ENCODE results near the gene PPP4R3B. TPM values are rescaled to one million over a fixed set of nuclear protein-coding genes. Genes with fewer than 3 reads are reported as not detected.

The PPP4R3B gene
- total and polyA plus RNA-seq, 2 of the 4 experiments (the other 2 are of a cell fraction) = 11.9 to 23.7 TPM

DNA sequence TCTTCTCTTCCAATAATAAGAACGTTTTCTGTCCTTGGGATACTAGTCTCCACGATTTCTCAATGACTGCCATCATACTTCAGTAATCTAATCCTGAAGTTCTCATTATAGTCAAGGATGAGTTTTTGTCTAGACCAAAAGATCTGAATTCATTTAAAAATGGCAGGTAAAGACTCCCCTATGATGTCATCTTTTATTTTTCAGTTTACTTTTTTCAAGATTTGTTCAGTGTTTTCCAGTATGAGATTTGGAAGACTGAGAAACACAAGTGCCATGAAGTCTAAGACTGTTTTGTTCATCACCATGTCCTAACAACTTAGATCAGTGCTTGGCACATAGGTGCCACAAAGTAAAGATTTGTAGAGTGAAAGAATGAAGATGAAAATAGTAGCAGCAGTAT lies 35.8 kb upstream of the PPP4R3B start:
- no peak overlapping the region for H3K4ac ChIP-seq (ENCODE audit: low read depth, low read length)
- ATAC-seq (ENCODE audit: low read depth) = no peak
- in situ Hi-C loops (cut with MboI; ENCODE audit: low sequenced_read_pairs) = no loop called here
- TF ChIP-seq CHD1 (IDR thresholded peaks at IDR 0.05; ENCODE audit: low read depth, low read length) (no peak), MAFK (IDR thresholded peaks at IDR 0.05; ENCODE audit: low read depth, low read length) (no peak), CTCF (conservative IDR thresholded peaks at IDR 0.05; ENCODE audit: low read depth, low read length) (no peak), SMC3 (IDR thresholded peaks at IDR 0.05; ENCODE audit: low read depth, low read length) (no peak), BHLHE40 (IDR thresholded peaks at IDR 0.05; ENCODE audit: low read depth, low read length) (no peak), POLR2A (IDR thresholded peaks at IDR 0.05; ENCODE audit: low read depth, low read length) (no peak), MXI1 (IDR thresholded peaks at IDR 0.05; ENCODE audit: borderline replicate concordance, low read depth, low read length) (no peak), RAD21 (IDR thresholded peaks at IDR 0.05; ENCODE audit: low read length) (no peak)
- TF ChIP-seq, protein P1, sequence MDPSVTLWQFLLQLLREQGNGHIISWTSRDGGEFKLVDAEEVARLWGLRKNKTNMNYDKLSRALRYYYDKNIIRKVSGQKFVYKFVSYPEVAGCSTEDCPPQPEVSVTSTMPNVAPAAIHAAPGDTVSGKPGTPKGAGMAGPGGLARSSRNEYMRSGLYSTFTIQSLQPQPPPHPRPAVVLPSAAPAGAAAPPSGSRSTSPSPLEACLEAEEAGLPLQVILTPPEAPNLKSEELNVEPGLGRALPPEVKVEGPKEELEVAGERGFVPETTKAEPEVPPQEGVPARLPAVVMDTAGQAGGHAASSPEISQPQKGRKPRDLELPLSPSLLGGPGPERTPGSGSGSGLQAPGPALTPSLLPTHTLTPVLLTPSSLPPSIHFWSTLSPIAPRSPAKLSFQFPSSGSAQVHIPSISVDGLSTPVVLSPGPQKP (IDR thresholded peaks at IDR 0.05; ENCODE audit: borderline replicate concordance, low read depth, low read length) = no peak
- H3K4me2 ChIP-seq (ENCODE audit: low read depth, low read length) = no peak overlapping the region
- intact Hi-C loops (cut with micrococcal nuclease) = no loop called here
- H3K18ac ChIP-seq (ENCODE audit: low read depth, low read length) = no peak overlapping the region
- no CpG with 5 or more reads among the region's 2 CpGs for WGBS, 2 experiments (ENCODE audit: extremely low coverage in 2 of 2, insufficient read length in 1 of 2)
- H2AK5ac ChIP-seq (ENCODE audit: low read depth, low read length) = no peak overlapping the region
- no peak overlapping the region for H2BK5ac ChIP-seq (ENCODE audit: low read depth, low read length, poor library complexity, severe bottlenecking)
- peaks cover 6% of the 10 kb centered on the region for H3K36me3 ChIP-seq (ENCODE audit: control insufficient read depth, insufficient read depth, low read length)
- no peak overlapping the region for H4K8ac ChIP-seq (ENCODE audit: low read depth in 2 of 2, low read length in 2 of 2)
- ChIA-PET CTCF (no interaction called here), POLR2A (ENCODE audit: unreplicated experiment) (no interaction called here)
- H4K5ac ChIP-seq (ENCODE audit: low read depth, low read length) = no peak overlapping the region
- H2AFZ ChIP-seq (replicated peaks; ENCODE audit: low read length, poor library complexity) = no peak overlapping the region
- no peak overlapping the region for H4K91ac ChIP-seq (ENCODE audit: insufficient read depth, low read depth, low read length)
- no peaks in the 10 kb centered on the region for H3K4me1 ChIP-seq (ENCODE audit: control insufficient read depth, insufficient read depth, low read length)
- H3K27me3 ChIP-seq (ENCODE audit: control insufficient read depth, insufficient read depth, low read length) = no peaks in the 10 kb centered on the region
- H3K23ac ChIP-seq (ENCODE audit: low read depth, low read length) = no peak overlapping the region
- no peak overlapping the region for H3K4me3 ChIP-seq (ENCODE audit: insufficient read depth, low read depth, low read length)
- H4K20me1 ChIP-seq (ENCODE audit: insufficient read depth, low read length) = no peaks in the 10 kb centered on the region
- no peak for DNase-seq
- no peak overlapping the region for H2AK9ac ChIP-seq (replicated peaks; ENCODE audit: low read depth, low read length, poor library complexity)
- H2BK20ac ChIP-seq (ENCODE audit: low read depth, low read length) = no peak overlapping the region
- H3K9me3 ChIP-seq (ENCODE audit: control insufficient read depth, insufficient read depth, low read length) = no peaks in the 10 kb centered on the region
- BruUV-seq (replicated peaks) = no TSS peak
- no peak overlapping the region for H3K14ac ChIP-seq (replicated peaks; ENCODE audit: low read depth, low read length)
- H3K56ac ChIP-seq (ENCODE audit: extremely low read depth, insufficient read depth, low read length) = no peak overlapping the region
- H3K79me1 ChIP-seq (ENCODE audit: low read depth in 1 of 2, low read length in 2 of 2) = no peaks in the 10 kb centered on the region
- dilution Hi-C loops (cut with HindIII; ENCODE audit: low sequenced_read_pairs, unreplicated experiment) = no loop called here
- H3K9me1 ChIP-seq (ENCODE audit: insufficient read depth, low read length) = no peaks in the 10 kb centered on the region
- no peak overlapping the region for H3K27ac ChIP-seq (ENCODE audit: insufficient read depth, low read length)
- H2BK15ac ChIP-seq (ENCODE audit: low read depth, low read length) = no peak overlapping the region
- no peak overlapping the region for H3K9ac ChIP-seq (ENCODE audit: low read depth, low read length)
- H2BK120ac ChIP-seq (ENCODE audit: low read depth, low read length) = no peak overlapping the region
